SJCRH30 (cell line): ENCODE measurements around the gene NFATC2IP. TPM values are rescaled to one million over a fixed set of nuclear protein-coding genes. Genes with fewer than 3 reads are reported as not detected.
"Not testable (repeated sequence)": the region's sequence is repeated elsewhere in the genome, so short reads cannot be mapped to it uniquely, and the experiment has no call there.

Experiments used
- DNase-seq, 2 experiments: peaks; one replicate each; pipeline ENCODE4 v3.0.0-alpha.2; 2015 to 2020
- H3K27ac ChIP-seq: fragments of 250-450 bp; sonication (Bioruptor Pico); 2 replicates; pipeline ENCODE4 v1.5.1; 2020; ENCODE audit warnings: mild to moderate bottlenecking, moderate library complexity
- H3K27me3 ChIP-seq: fragments of 250-450 bp; sonication (Bioruptor Pico); 2 replicates; pipeline ENCODE4 v1.5.1; 2020; ENCODE audit warnings: mild to moderate bottlenecking, moderate library complexity
- H3K36me3 ChIP-seq: fragments of 250-450 bp; sonication (Bioruptor Pico); 2 replicates; pipeline ENCODE4 v1.5.1; 2020; ENCODE audit warnings: mild to moderate bottlenecking, moderate library complexity
- H3K4me1 ChIP-seq: fragments of 250-450 bp; sonication (Bioruptor Pico); 2 replicates; pipeline ENCODE4 v1.5.1; 2020; ENCODE audit warnings: mild to moderate bottlenecking, moderate library complexity
- H3K4me3 ChIP-seq: fragments of 250-450 bp; sonication (Bioruptor Pico); 2 replicates; pipeline ENCODE4 v1.5.1; 2020; ENCODE audit warnings: mild to moderate bottlenecking, moderate library complexity
- H3K9me3 ChIP-seq: fragments of 250-450 bp; sonication (Bioruptor Pico); replicated peaks from 2 replicates; pipeline ENCODE4 v1.5.1; 2020; ENCODE audit warnings: mild to moderate bottlenecking, moderate library complexity
- total RNA-seq: library from RNA; depleted of rRNA; stranded (reverse); fragments of >200 nt; shearing (Covaris generic); gene quantifications from 2 replicates; pipeline ENCODE4 v1.2.3, GENCODE V29; 2014

Gene NFATC2IP
- total RNA-seq, 1 experiment from 2014 or later: 29.5 TPM

- peak; percentile 45 to 61 for DNase-seq
- H3K4me1 ChIP-seq: peaks cover under 1% of the 10 kb centered on the region
- H3K27me3 ChIP-seq: no peaks in the 10 kb centered on the region
- no peak overlapping the region for H3K4me3 ChIP-seq
- H3K27ac ChIP-seq: no peak overlapping the region
- H3K36me3 ChIP-seq: no peaks in the 10 kb centered on the region
- H3K9me3 ChIP-seq: no peaks in the 10 kb centered on the region
Observed at GRCh38 chr16:28935924-28936783, 14.6 kb upstream of the NFATC2IP start.

GRCh38 chr16:28936784-28937155 lies 14.0 kb upstream of the NFATC2IP start:
- no peak for DNase-seq
- H3K36me3 ChIP-seq: no peaks in the 10 kb centered on the region
- no peaks in the 10 kb centered on the region for H3K9me3 ChIP-seq
- H3K27me3 ChIP-seq: no peaks in the 10 kb centered on the region
- H3K4me3 ChIP-seq: no peak overlapping the region
- H3K4me1 ChIP-seq: no peaks in the 10 kb centered on the region
- H3K27ac ChIP-seq: no peak overlapping the region

DNA sequence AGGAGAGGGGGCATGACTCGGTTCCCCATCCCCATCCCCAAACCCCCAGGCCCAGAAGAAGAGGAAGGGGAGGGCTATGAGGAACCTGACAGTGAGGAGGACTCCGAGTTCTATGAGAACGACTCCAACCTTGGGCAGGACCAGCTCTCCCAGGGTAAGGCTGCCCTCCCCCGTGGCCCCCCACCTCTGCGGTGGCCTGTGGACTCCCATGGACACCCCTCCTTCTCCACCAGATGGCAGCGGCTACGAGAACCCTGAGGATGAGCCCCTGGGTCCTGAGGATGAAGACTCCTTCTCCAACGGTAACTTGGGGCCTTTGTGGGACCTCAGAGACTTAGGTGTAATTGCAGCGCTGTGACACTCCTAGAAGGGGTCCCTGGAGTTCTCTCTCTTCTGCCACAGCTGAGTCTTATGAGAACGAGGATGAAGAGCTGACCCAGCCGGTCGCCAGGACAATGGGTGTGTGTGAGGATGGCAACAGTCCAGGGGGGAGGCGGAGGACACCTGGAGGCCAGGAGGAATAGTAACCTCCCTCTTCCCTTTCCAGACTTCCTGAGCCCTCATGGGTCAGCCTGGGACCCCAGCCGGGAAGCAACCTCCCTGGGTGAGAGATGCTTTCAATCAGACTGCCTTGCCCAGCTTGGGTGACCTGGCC lies 13.4 kb upstream of the NFATC2IP start:
- no peak for DNase-seq
- Histone ChIP-seq H3K27me3 (no peaks in the 10 kb centered on the region), H3K9me3 (no peaks in the 10 kb centered on the region)

GRCh38 chr16:28938721-28939120 lies 12.0 kb upstream of the NFATC2IP start:
- no peaks in the 10 kb centered on the region for H3K36me3 ChIP-seq
- H3K4me1 ChIP-seq: no peaks in the 10 kb centered on the region
- no peaks in the 10 kb centered on the region for H3K27me3 ChIP-seq
- no peak overlapping the region for H3K4me3 ChIP-seq
- no peak for DNase-seq
- no peaks in the 10 kb centered on the region for H3K9me3 ChIP-seq
- H3K27ac ChIP-seq: no peak overlapping the region

More for the DNA sequence above, 13.4 kb upstream of the NFATC2IP start:
- H3K27ac ChIP-seq: no peak overlapping the region
- no peaks in the 10 kb centered on the region for H3K36me3 ChIP-seq
- no peak overlapping the region for H3K4me3 ChIP-seq
- no peaks in the 10 kb centered on the region for H3K4me1 ChIP-seq

DNA sequence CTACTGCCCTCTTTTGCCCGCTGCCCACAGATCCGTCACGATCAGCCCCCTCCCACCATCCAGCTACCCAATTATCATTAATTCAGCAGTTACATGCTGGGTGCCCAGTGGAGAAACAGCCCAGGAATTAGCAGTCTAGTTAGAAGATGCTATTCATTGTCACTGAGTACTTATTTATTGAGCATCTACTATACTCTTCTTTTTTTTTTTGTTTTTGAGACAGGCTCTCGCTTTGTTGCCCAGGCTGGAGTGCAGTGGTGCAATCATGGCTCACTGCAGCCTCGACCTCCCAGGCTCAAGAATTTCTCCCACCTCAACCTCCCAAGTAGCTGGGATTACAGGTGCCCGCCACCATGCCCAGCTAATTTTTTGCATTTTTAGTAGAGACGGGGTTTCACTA lies 10.9 kb upstream of the NFATC2IP start:
- not testable (repeated sequence) for H3K27me3 ChIP-seq, H3K4me1 ChIP-seq, DNase-seq, H3K9me3 ChIP-seq, H3K36me3 ChIP-seq, H3K27ac ChIP-seq, H3K4me3 ChIP-seq

DNA sequence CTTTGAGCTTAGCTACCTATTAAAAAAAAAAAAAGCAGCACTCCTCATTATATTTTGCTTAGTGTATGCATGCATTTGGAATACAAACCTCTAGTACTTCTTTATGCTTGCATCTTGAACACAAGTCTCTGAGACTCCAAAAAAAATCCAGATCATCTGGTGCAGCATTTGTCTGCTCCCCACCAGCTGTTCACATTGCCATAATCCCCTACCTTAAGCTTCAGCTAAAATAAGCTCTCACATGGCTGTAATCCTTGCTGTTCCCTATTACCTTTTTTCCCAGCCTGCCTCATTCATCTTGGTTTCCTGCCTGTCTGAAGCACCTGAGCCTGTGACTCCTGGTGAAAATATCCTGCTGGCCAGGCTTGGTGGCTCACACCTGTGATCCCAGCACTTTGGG lies 7.5 kb upstream of the NFATC2IP start:
- peak in 1 of 2 experiments; percentile 44 for DNase-seq
- Histone ChIP-seq H3K36me3 (no peaks in the 10 kb centered on the region), H3K9me3 (no peaks in the 10 kb centered on the region), H3K4me3 (no peak overlapping the region), H3K4me1 (no peaks in the 10 kb centered on the region), H3K27me3 (no peaks in the 10 kb centered on the region), H3K27ac (no peak overlapping the region)

- Histone ChIP-seq H3K27ac (no peak overlapping the region), H3K4me1 (no peaks in the 10 kb centered on the region), H3K27me3 (no peaks in the 10 kb centered on the region), H3K9me3 (no peaks in the 10 kb centered on the region), H3K4me3 (no peak overlapping the region), H3K36me3 (no peaks in the 10 kb centered on the region)
- DNase-seq: no peak
Observed at GRCh38 chr16:28946681-28947080, 4.1 kb upstream of the NFATC2IP start.

- H3K9me3 ChIP-seq: no peaks in the 10 kb centered on the region
- H3K27me3 ChIP-seq: no peaks in the 10 kb centered on the region
- DNase-seq: peak; percentile 26 to 28
- peak overlapping the region; percentile 53 for H3K27ac ChIP-seq
- H3K36me3 ChIP-seq: peaks cover 18% of the 10 kb centered on the region
- peak overlapping the region; percentile 87 for H3K4me3 ChIP-seq
- no peaks in the 10 kb centered on the region for H3K4me1 ChIP-seq
Observed at GRCh38 chr16:28951410-28951943, 740 bp downstream of the NFATC2IP start.

DNA sequence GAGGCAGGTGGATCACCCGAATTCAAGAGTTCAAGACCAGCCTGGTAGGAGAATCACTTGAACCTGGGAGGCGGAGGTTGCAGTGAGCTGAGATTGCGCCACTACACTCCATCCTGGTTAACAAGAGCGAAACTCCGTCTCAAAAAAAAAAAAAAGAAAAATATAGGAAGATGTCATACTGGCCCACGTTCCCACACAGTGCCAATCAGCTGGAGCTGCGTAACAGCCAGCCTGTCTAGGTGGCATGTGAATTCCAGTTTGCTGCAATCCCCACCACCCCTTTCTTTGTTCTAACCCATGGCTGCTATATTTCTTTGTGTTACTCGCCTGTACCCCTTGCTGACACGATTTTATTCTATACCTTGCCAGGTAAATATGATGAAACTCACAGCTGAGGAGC lies 7.5 kb downstream of the NFATC2IP start:
- Histone ChIP-seq H3K4me1 (no peaks in the 10 kb centered on the region), H3K36me3 (peaks cover 30% of the 10 kb centered on the region), H3K4me3 (no peak overlapping the region), H3K27me3 (no peaks in the 10 kb centered on the region), H3K9me3 (no peaks in the 10 kb centered on the region), H3K27ac (no peak overlapping the region)
- no peak for DNase-seq

DNA sequence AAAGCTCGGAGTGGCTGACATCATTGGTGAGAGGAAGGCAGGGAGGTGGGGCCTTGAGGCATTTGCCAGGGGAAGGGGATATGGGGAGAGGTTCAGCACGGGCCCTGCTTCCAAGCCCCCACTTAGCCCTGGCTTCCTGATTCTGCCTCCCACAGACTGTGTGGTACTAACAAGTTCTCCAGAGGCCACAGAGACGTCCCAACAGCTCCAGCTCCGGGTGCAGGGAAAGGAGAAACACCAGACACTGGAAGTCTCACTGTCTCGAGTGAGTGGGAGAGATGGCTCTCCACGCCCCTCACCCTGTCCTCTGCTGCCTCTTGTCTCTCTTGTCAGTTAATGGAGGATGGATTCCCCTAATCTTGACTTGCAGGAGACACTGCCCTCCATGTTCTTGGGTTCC lies 8.1 kb downstream of the NFATC2IP start:
- H3K36me3 ChIP-seq: peaks cover 26% of the 10 kb centered on the region
- H3K27ac ChIP-seq: no peak overlapping the region
- H3K4me1 ChIP-seq: no peaks in the 10 kb centered on the region
- no peak overlapping the region for H3K4me3 ChIP-seq
- H3K9me3 ChIP-seq: no peaks in the 10 kb centered on the region
- DNase-seq: no peak
- H3K27me3 ChIP-seq: no peaks in the 10 kb centered on the region

DNA sequence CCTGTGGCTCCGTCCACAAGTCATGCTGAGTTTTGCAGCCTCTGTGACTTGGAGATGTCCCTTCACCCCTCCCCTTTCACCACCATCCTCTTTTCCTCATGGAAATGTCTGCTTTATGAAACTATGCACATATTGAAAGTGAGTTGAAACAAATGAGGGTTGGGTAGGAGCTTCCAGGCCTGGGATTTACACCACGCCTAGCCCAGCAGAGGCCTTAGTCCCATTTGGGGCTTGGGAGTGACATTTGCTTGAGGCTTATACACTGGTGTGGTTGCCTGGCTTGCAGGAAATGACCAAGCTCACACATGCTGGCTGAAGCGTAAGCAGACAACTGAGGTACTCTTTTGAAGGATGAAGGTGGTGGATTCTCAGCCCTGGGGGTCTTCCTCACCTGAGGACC lies 13.3 kb downstream of the NFATC2IP start:
- H3K4me1 ChIP-seq: no peaks in the 10 kb centered on the region
- no peaks in the 10 kb centered on the region for H3K9me3 ChIP-seq
- no peaks in the 10 kb centered on the region for H3K27me3 ChIP-seq
- DNase-seq: no peak
- H3K27ac ChIP-seq: no peak overlapping the region
- no peak overlapping the region for H3K4me3 ChIP-seq
- peaks cover 17% of the 10 kb centered on the region for H3K36me3 ChIP-seq

DNA sequence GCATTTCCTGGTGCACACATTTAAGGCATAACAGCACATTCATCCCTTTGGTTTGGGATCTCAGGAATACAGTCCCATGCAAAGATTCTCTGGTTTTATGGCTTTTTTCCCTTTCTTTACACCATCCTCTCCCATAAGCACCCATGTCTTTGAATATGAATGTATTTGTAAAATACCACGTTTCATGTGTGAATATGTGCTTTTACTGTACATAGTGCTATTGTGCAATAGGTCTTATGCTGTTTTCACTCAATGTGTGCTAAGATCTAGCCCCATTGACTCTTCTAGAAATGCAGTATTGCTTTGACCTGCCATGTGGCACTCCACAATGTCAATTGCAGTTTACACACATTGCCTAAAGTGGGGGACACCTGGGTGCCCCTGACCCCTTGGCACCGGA lies 13.8 kb downstream of the NFATC2IP start:
- Histone ChIP-seq H3K27me3 (no peaks in the 10 kb centered on the region), H3K4me3 (no peak overlapping the region), H3K36me3 (peaks cover 17% of the 10 kb centered on the region), H3K4me1 (no peaks in the 10 kb centered on the region), H3K9me3 (no peaks in the 10 kb centered on the region), H3K27ac (no peak overlapping the region)
- DNase-seq: no peak

- peaks cover 9% of the 10 kb centered on the region for H3K36me3 ChIP-seq
- no peaks in the 10 kb centered on the region for H3K27me3 ChIP-seq
- no peaks in the 10 kb centered on the region for H3K4me1 ChIP-seq
- H3K4me3 ChIP-seq: no peak overlapping the region
- no peak for DNase-seq
- no peaks in the 10 kb centered on the region for H3K9me3 ChIP-seq
- no peak overlapping the region for H3K27ac ChIP-seq
Observed at GRCh38 chr16:28967156-28967555, 16.4 kb downstream of the NFATC2IP start.

DNA sequence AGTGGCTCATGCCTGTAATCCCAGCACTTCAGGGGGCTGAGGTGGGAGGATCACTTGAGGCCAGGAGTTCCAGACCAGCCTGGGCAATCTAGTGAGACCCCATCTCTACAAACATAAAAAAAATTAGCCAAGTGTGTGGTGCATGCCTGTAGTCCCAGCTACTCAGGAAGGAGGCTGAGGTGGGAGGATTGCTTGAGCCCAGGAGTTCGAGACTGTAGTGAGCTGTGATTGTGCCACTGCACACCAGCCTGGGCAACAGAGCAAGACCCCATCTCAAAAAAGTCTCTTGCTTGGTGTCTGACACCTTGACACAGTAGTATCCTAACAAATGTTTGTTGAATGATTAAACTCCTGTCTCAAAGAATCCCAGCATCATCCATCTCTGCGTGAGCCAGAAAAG lies 19.0 kb downstream of the NFATC2IP start:
- not testable (repeated sequence) for H3K27ac ChIP-seq, H3K36me3 ChIP-seq, H3K9me3 ChIP-seq, H3K27me3 ChIP-seq, H3K4me3 ChIP-seq, DNase-seq, H3K4me1 ChIP-seq

- Histone ChIP-seq H3K9me3 (no peaks in the 10 kb centered on the region), H3K4me3 (peak overlapping the region; percentile 83), H3K4me1 (no peaks in the 10 kb centered on the region), H3K27ac (peak overlapping the region; percentile 54), H3K27me3 (no peaks in the 10 kb centered on the region), H3K36me3 (no peaks in the 10 kb centered on the region)
- DNase-seq: peak; percentile 73 to 74
Observed at GRCh38 chr16:28974007-28974436, 23.3 kb downstream of the NFATC2IP start.
